B cell (primary cell): Measurements from ENCODE around the gene SEMA3B. TPM values are rescaled to one million over a fixed set of nuclear protein-coding genes. Genes with fewer than 3 reads are reported as not detected.

Experiments used
- ATAC-seq: fragments of 200-7000 bp; cut with Tn5 transposase; one replicate; pipeline ENCODE4 v1.10.0; 2021; ENCODE audit warnings: low read depth, mild to moderate bottlenecking, moderate number of reproducible peaks, moderate library complexity
- CTCF ChIA-PET: fragments of 350-600 bp; sonication (Branson Sonifier 250); formaldehyde crosslinking; loops from one replicate; lab custom pipeline; 2021; ENCODE audit warnings: antibody characterized with exemption, inconsistent platforms; lab: Charles Lee
- POLR2A ChIA-PET: fragments of 350-600 bp; sonication (Branson Sonifier 250); formaldehyde crosslinking; loops from one replicate; lab custom pipeline; 2021; ENCODE audit warnings: antibody characterized with exemption; lab: Charles Lee
- DNase-seq: peaks from one replicate; pipeline ENCODE4 v3.0.0; 2013
- H2AFZ ChIP-seq: 2 replicates; pipeline ENCODE4 v1.6.1; 2012; ENCODE audit warnings: mild to moderate bottlenecking, low read depth, low read length; ENCODE audit not compliant: insufficient read depth, poor library complexity, severe bottlenecking
- H3K27ac ChIP-seq, 2 donors: 1 replicate in 1 of 2; 2 replicates in 1 of 2; pipeline ENCODE4 v1.5.1; 2012 to 2013; ENCODE audit warnings: low read length in 2 of 2, mild to moderate bottlenecking in 2 of 2, moderate library complexity in 1 of 2
- H3K27me3 ChIP-seq, 4 experiments: fragments of 200-600 bp in 1 of 4; sonication (generic) in 1 of 4; replicated peaks in 1 of 4; 1 replicate in 2 of 4; 2 replicates in 2 of 4; pipeline versions ENCODE4 v1.6.1 to v1.7.0; 2013 to 2016; ENCODE audit warnings: low read length in 3 of 4, mild to moderate bottlenecking in 2 of 4, mixed read lengths in 1 of 4, moderate library complexity in 1 of 4; ENCODE audit not compliant: insufficient read depth in 4 of 4, control insufficient read depth in 3 of 4; ENCODE audit errors: control extremely low read depth in 1 of 4
- H3K36me3 ChIP-seq, 2 experiments: replicated peaks in 1 of 2; 1 replicate in 1 of 2; 2 replicates in 1 of 2; pipeline versions ENCODE4 v1.6.1 to v1.7.1; 2013; ENCODE audit warnings: low read length in 1 of 2; ENCODE audit not compliant: insufficient read depth in 2 of 2, control insufficient read depth in 1 of 2; ENCODE audit errors: control extremely low read depth in 1 of 2, extremely low read depth in 1 of 2
- H3K4me1 ChIP-seq, 2 donors: fragments of 200-600 bp in 1 of 2; sonication (generic) in 1 of 2; 1 replicate in 1 of 2; 2 replicates in 1 of 2; pipeline versions ENCODE4 v1.5.1 to v1.6.1; 2013 to 2017; ENCODE audit warnings: low read length in 2 of 2; ENCODE audit not compliant: control insufficient read depth in 2 of 2, insufficient read depth in 2 of 2
- H3K4me2 ChIP-seq: replicated peaks from 2 replicates; pipeline ENCODE3; 2012; ENCODE audit warnings: mild to moderate bottlenecking, low read depth, low read length; ENCODE audit not compliant: poor library complexity, severe bottlenecking
- H3K4me3 ChIP-seq, 5 experiments: fragments of 200-600 bp in 1 of 5; sonication (generic) in 1 of 5; 1 replicate in 3 of 5; 2 replicates in 2 of 5; pipeline versions ENCODE4 v1.5.1 to v1.7.0; 2011 to 2016; ENCODE audit warnings: low read length in 4 of 5, mild to moderate bottlenecking in 4 of 5, low read depth in 2 of 5, control low read depth in 1 of 5, moderate library complexity in 1 of 5; ENCODE audit not compliant: insufficient read depth in 1 of 5; ENCODE audit errors: control extremely low read depth in 1 of 5, extremely low read depth in 1 of 5
- H3K79me2 ChIP-seq: fragments of 200-600 bp; sonication (generic); one replicate; pipeline ENCODE4 v1.6.0; 2016; ENCODE audit warnings: low read length; ENCODE audit not compliant: control insufficient read depth, insufficient read depth
- H3K9ac ChIP-seq: fragments of 200-600 bp; sonication (generic); 2 replicates; pipeline ENCODE4 v1.6.1; 2017; ENCODE audit warnings: mild to moderate bottlenecking, low read length, moderate library complexity
- H3K9me3 ChIP-seq, 3 donors: one replicate each; pipeline versions ENCODE4 v1.6.1 to v1.7.1; 2013; ENCODE audit warnings: low read length in 2 of 3; ENCODE audit not compliant: control insufficient read depth in 2 of 3, insufficient read depth in 1 of 3; ENCODE audit errors: control extremely low read depth in 1 of 3
- H4K20me1 ChIP-seq: 2 replicates; pipeline ENCODE4 v1.6.0; 2012; ENCODE audit warnings: mild to moderate bottlenecking, low read length; ENCODE audit not compliant: insufficient read depth, control insufficient read depth, poor library complexity, severe bottlenecking
- H3K27ac Mint-ChIP-seq: one replicate; pipeline ENCODE4 v1.8.0; 2021; ENCODE audit warnings: mixed read lengths
- H3K27me3 Mint-ChIP-seq: one replicate; pipeline ENCODE4 v1.8.0; 2021; ENCODE audit warnings: mixed read lengths
- H3K4me1 Mint-ChIP-seq: one replicate; pipeline ENCODE4 v1.8.0; 2021; ENCODE audit warnings: mixed read lengths
- H3K4me3 Mint-ChIP-seq: one replicate; pipeline ENCODE4 v1.8.0; 2021; ENCODE audit warnings: mixed read lengths
- H3K9me3 Mint-ChIP-seq: one replicate; pipeline ENCODE4 v1.8.0; 2022; ENCODE audit warnings: mixed read lengths; ENCODE audit not compliant: insufficient read depth
- EZH2 ChIP-seq: IDR thresholded peaks from 2 replicates; pipeline ENCODE4 v1.6.1; 2012; ENCODE audit warnings: borderline replicate concordance, low read depth, mild to moderate bottlenecking, moderate library complexity, low read length; ENCODE audit not compliant: insufficient read depth, poor library complexity, severe bottlenecking
- WGBS: methylation state at CpG from one replicate; pipeline ENCODE4 v1.1.5; 2013; ENCODE audit warnings: missing lambda C conversion rate; ENCODE audit not compliant: insufficient coverage; 5-methylcytosine and 5-hydroxymethylcytosine counted together
- intact Hi-C: fragments of 100-400 bp; cut with micrococcal nuclease; formaldehyde crosslinking; loops from one replicate; pipeline ENCODE4 v1.10.0; 2022
- polyA plus RNA-seq: library from polyadenylated mRNA; depleted of rRNA; stranded (reverse); fragments of >200 nt; gene quantifications from 2 replicates; pipeline ENCODE4 v1.2.3, GENCODE V29; 2012
- total RNA-seq, 2 donors: library from RNA; stranded (reverse); fragments of 120-200 nt in 1 of 2; gene quantifications; 1 replicate in 1 of 2; 2 replicates in 1 of 2; pipeline versions ENCODE4 v1.2.3 to v1.2.4, GENCODE V29; 2013 to 2022
- TF ChIP-seq, protein P1 (sequence below): fragments of 200-600 bp; IDR thresholded peaks from one replicate; pipeline ENCODE4 v1.8.0; 2022; ENCODE audit warnings: antibody characterized with exemption, mild to moderate bottlenecking

Gene SEMA3B
- total and polyA plus RNA-seq, 2 donors (not counting 1 experiment from before 2014, with no cell fraction given): 0.34 to 0.52 TPM

DNA sequence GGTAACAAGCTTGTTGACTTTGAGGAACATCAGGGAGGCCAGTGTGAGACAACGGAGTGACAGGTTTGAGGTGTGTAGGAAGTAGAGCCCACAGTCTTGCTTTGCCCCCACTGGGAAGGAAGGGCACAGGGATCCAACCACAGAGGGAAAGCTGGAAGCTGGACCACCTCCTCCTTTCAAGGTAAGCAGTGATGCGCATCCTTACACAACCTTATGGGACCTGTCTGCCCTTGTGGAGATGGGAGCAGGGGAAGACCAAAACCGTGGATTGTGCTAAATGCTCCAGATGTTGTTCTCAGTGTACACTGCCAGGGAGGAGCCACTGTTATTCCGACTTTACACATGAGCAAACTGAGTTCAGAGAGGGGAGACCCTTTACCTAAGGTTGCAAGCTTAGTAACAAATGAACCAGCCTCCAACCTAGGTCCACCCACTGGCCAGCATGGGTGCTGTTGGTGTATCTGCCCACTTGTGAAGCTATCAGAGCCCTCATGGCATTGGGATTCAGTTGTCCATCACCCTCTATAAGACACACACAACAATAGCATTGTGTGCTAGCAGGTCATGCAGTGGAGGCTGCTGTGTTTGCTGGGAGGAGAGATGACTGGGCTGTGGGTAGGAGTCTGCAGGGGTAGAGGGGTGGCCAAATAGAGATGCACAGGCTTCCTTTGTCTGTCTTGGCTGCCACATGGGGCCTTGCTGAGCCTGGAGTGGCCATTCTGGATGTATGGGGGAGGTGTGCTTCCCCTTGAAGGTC, 9.4 kb downstream of the SEMA3B start:
- H3K9me3 Mint-ChIP-seq: no peaks in the 10 kb centered on the region
- Histone ChIP-seq H3K27ac (no peak overlapping the region), H3K4me2 (no peak overlapping the region), H3K9me3 (peaks cover 0 to 3% (median 0%) of the 10 kb centered on the region in 3 donors), H3K79me2 (no peaks in the 10 kb centered on the region), H3K36me3 (no peaks in the 10 kb centered on the region), H3K27me3 (peaks cover 0 to 53% (median 21%) of the 10 kb centered on the region in 4 experiments), H3K4me3 (no peak overlapping the region), H3K9ac (no peak overlapping the region), H3K4me1 (peaks cover 29 to 32% of the 10 kb centered on the region in 2 donors), H4K20me1 (peaks cover 10% of the 10 kb centered on the region), H2AFZ (no peak overlapping the region)
- H3K4me3 Mint-ChIP-seq: no peak overlapping the region
- peaks cover 23% of the 10 kb centered on the region for H3K27me3 Mint-ChIP-seq
- H3K27ac Mint-ChIP-seq: no peak overlapping the region
- no peak for DNase-seq
- WGBS: 83% methylated on average over 2 of the region's 4 CpGs
- ChIA-PET CTCF (interaction anchor here (1.2 to 3.1 kb wide), 5 partner anchors 17 to 158 kb away, joined by 3 to 14 read pairs (median 4); partner anchors contain the start of gene GNAT1), POLR2A (interaction anchor here (0.6 kb wide), 1 partner anchor 28 kb away, joined by 3 read pairs; no protein-coding TSS in a partner anchor)
- intact Hi-C loops: no loop called here
- H3K4me1 Mint-ChIP-seq: peaks cover 20% of the 10 kb centered on the region
- TF ChIP-seq, protein P1, sequence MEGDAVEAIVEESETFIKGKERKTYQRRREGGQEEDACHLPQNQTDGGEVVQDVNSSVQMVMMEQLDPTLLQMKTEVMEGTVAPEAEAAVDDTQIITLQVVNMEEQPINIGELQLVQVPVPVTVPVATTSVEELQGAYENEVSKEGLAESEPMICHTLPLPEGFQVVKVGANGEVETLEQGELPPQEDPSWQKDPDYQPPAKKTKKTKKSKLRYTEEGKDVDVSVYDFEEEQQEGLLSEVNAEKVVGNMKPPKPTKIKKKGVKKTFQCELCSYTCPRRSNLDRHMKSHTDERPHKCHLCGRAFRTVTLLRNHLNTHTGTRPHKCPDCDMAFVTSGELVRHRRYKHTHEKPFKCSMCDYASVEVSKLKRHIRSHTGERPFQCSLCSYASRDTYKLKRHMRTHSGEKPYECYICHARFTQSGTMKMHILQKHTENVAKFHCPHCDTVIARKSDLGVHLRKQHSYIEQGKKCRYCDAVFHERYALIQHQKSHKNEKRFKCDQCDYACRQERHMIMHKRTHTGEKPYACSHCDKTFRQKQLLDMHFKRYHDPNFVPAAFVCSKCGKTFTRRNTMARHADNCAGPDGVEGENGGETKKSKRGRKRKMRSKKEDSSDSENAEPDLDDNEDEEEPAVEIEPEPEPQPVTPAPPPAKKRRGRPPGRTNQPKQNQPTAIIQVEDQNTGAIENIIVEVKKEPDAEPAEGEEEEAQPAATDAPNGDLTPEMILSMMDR: no peak
- TF ChIP-seq EZH2: no peak
- ATAC-seq: no peak

DNA sequence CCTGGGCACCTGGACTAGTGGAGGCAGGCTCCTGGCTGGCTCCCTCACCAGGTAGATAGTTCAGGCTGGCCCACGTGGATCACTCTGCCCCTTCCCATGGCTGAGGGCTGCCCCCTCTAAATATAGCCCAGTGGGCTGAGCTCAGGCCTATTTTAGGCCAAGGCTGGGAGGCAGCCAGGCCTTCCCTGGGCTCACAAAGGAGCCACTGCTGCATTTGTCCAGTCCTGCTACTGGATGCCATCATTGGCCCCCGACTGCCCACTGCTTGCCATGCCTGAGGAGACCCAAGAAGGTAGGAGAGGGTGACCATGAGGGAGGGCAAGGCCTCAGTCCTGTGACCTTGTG, 9.9 kb downstream of the SEMA3B start, which contains the start of gene LSMEM2:
Gene LSMEM2 (plus strand): TSS at position 208 of the 345 bp plus-strand sequence. CDS start 27 bp downstream, at position 235.
- Mint-ChIP-seq H3K27ac (no peak within 1 kb of the TSS), H3K9me3 (no peaks in the 10 kb centered on the region), H3K4me1 (peaks cover 19% of the 10 kb centered on the region), H3K27me3 (peaks cover 23% of the 10 kb centered on the region), H3K4me3 (no peak within 1 kb of the TSS)
- WGBS: 92% methylated on average over 2 of the region's 2 CpGs
- ATAC-seq (no peak), DNase-seq (no peak)
- ChIA-PET CTCF (interaction anchor here (1.0 to 3.1 kb wide), 5 partner anchors 8 to 159 kb away, joined by 3 to 14 read pairs (median 4); no protein-coding TSS in a partner anchor), POLR2A (no interaction called here)
- Histone ChIP-seq H3K4me2 (no peak within 1 kb of the TSS), H3K4me1 (peaks cover 25 to 27% of the 10 kb centered on the region in 2 donors), H3K4me3 (no peak within 1 kb of the TSS), H2AFZ (no peak within 1 kb of the TSS), H4K20me1 (peaks cover 8% of the 10 kb centered on the region), H3K27me3 (peaks cover 0 to 48% (median 20%) of the 10 kb centered on the region in 4 experiments), H3K79me2 (no peaks in the 10 kb centered on the region), H3K9ac (no peak within 1 kb of the TSS), H3K36me3 (no peaks in the 10 kb centered on the region), H3K27ac (no peak within 1 kb of the TSS), H3K9me3 (peaks cover 0 to 3% (median 0%) of the 10 kb centered on the region in 3 donors)
- TF ChIP-seq, protein P1: no peak
- intact Hi-C loops: no loop called here
